HEK293 (cell line): Measurements from ENCODE around the gene SH3YL1.
A peak's percentile ranks its signal among the peaks of the same experiment; 100 is the strongest.

ENCODE experiments used
- CTCF ChIA-PET: fragments of 350-600 bp; formaldehyde crosslinking; extraction: SDS; loops from one replicate; lab custom pipeline; 2021; ENCODE audit warnings: antibody characterized with exemption; lab: Yijun Ruan, JAX
- POLR2A ChIA-PET: fragments of 300-600 bp; formaldehyde crosslinking; extraction: SDS; loops from one replicate; lab custom pipeline; 2020; ENCODE audit warnings: antibody characterized with exemption, inconsistent platforms; lab: Yijun Ruan, JAX
- H3K27ac ChIP-seq: fragments of 200-500 bp; sonication (Bioruptor generic); 2 replicates; pipeline ENCODE4 v1.5.1; 2014; ENCODE audit warnings: low read depth, low read length, control low read depth, inconsistent platforms; ENCODE audit errors: extremely low read depth
- H3K36me3 ChIP-seq, 2 experiments: fragments of 200-500 bp in 1 of 2; sonication (Bioruptor generic) in 1 of 2; 1 replicate in 1 of 2; 2 replicates in 1 of 2; pipeline ENCODE4 v1.5.1; 2014 to 2017; ENCODE audit warnings: inconsistent platforms in 2 of 2, low read length in 2 of 2; ENCODE audit not compliant: control insufficient read depth in 2 of 2, insufficient read depth in 1 of 2
- H3K4me1 ChIP-seq: fragments of 200-500 bp; sonication (Bioruptor generic); 2 replicates; pipeline ENCODE4 v1.5.1; 2014; ENCODE audit warnings: mild to moderate bottlenecking, low read length, inconsistent platforms; ENCODE audit not compliant: control insufficient read depth, insufficient read depth
- H3K4me3 ChIP-seq: 2 replicates; pipeline ENCODE4 v1.5.1; 2011; ENCODE audit warnings: low read depth, mild to moderate bottlenecking, control low read depth, low read length, moderate library complexity
- H3K9me3 ChIP-seq: fragments of 200-500 bp; sonication (Bioruptor generic); 2 replicates; pipeline ENCODE4 v1.5.1; 2014; ENCODE audit warnings: low read depth, low read length, inconsistent platforms; ENCODE audit not compliant: control insufficient read depth, insufficient read depth
- HOXC10 ChIP-seq: sonication (generic); formaldehyde crosslinking; IDR thresholded peaks from 2 replicates; pipeline ENCODE4 v1.8.1; 2023; ENCODE audit warnings: mild to moderate bottlenecking, missing genetic modification reagents
- HOXD13 ChIP-seq: sonication (generic); formaldehyde crosslinking; IDR thresholded peaks from 2 replicates; pipeline ENCODE4 v1.8.0; 2022; ENCODE audit warnings: missing genetic modification reagents, borderline replicate concordance
- KLF1 ChIP-seq: fragments of 450-650 bp; formaldehyde crosslinking; IDR thresholded peaks from 2 replicates; pipeline ENCODE4 v1.5.1; 2016; ENCODE audit warnings: missing biosample characterization, missing genetic modification characterization
- SP3 ChIP-seq: fragments of 450-650 bp; formaldehyde crosslinking; IDR thresholded peaks from 2 replicates; pipeline ENCODE4 v1.5.1; 2016; ENCODE audit warnings: missing biosample characterization, missing genetic modification characterization
- YY1 ChIP-seq: fragments of 450-650 bp; formaldehyde crosslinking; IDR thresholded peaks from 2 replicates; pipeline ENCODE4 v1.5.1; 2018; ENCODE audit warnings: missing biosample characterization, missing genetic modification characterization
- YY2 ChIP-seq: fragments of 450-650 bp; formaldehyde crosslinking; IDR thresholded peaks from 2 replicates; pipeline ENCODE4 v1.5.1; 2016; ENCODE audit warnings: missing biosample characterization, missing genetic modification characterization
- ZBTB48 ChIP-seq: fragments of 450-650 bp; formaldehyde crosslinking; IDR thresholded peaks from 2 replicates; pipeline ENCODE4 v1.5.1; 2016; ENCODE audit warnings: missing biosample characterization, missing genetic modification characterization
- ZNF155 ChIP-seq: fragments of 450-650 bp; formaldehyde crosslinking; IDR thresholded peaks from 2 replicates; pipeline ENCODE4 v1.5.1; 2016; ENCODE audit warnings: missing biosample characterization, missing genetic modification characterization
- ZNF174 ChIP-seq: fragments of 450-650 bp; formaldehyde crosslinking; IDR thresholded peaks from 2 replicates; pipeline ENCODE4 v1.5.0; 2017; ENCODE audit warnings: missing biosample characterization, mild to moderate bottlenecking, missing genetic modification characterization
- ZNF274 ChIP-seq, 2 experiments: fragments of 200-500 bp in 1 of 2; fragments of 450-650 bp in 1 of 2; sonication (Bioruptor generic) in 1 of 2; formaldehyde crosslinking in 1 of 2; IDR thresholded peaks; 2 replicates each; pipeline versions ENCODE4 v1.5.1 to v1.6.1; 2014 to 2016; ENCODE audit warnings: borderline replicate concordance in 1 of 2, inconsistent platforms in 1 of 2, low read length in 1 of 2, missing biosample characterization in 1 of 2, missing genetic modification characterization in 1 of 2
- ZNF530 ChIP-seq: fragments of 450-650 bp; formaldehyde crosslinking; IDR thresholded peaks from 2 replicates; pipeline ENCODE4 v1.5.1; 2016; ENCODE audit warnings: low read depth, missing biosample characterization, missing genetic modification characterization
- ZNF571 ChIP-seq: fragments of 450-650 bp; formaldehyde crosslinking; IDR thresholded peaks from 2 replicates; pipeline ENCODE4 v1.5.0; 2017; ENCODE audit warnings: missing biosample characterization, missing genetic modification characterization
- ZNF585B ChIP-seq: fragments of 450-650 bp; formaldehyde crosslinking; IDR thresholded peaks from 2 replicates; pipeline ENCODE4 v1.5.1; 2016; ENCODE audit warnings: missing biosample characterization, missing genetic modification characterization
- ZNF658 ChIP-seq: fragments of 450-650 bp; formaldehyde crosslinking; IDR thresholded peaks from 2 replicates; pipeline ENCODE4; 2016; ENCODE audit warnings: missing biosample characterization, missing genetic modification characterization
- ZNF664 ChIP-seq: fragments of 450-650 bp; formaldehyde crosslinking; IDR thresholded peaks from 2 replicates; pipeline ENCODE4 v1.5.1; 2016; ENCODE audit warnings: missing biosample characterization, missing genetic modification characterization
- TF ChIP-seq, protein P1 (sequence below): fragments of 450-650 bp; formaldehyde crosslinking; IDR thresholded peaks from 2 replicates; pipeline ENCODE4 v1.5.1; 2017; ENCODE audit warnings: missing biosample characterization, missing genetic modification characterization
- TF ChIP-seq, protein P2 (sequence below): fragments of 450-650 bp; formaldehyde crosslinking; IDR thresholded peaks from 2 replicates; pipeline ENCODE4 v1.5.1; 2017; ENCODE audit warnings: missing biosample characterization, missing genetic modification characterization
- TF ChIP-seq, protein P3 (sequence below): fragments of 450-650 bp; formaldehyde crosslinking; IDR thresholded peaks from 2 replicates; pipeline ENCODE4 v1.5.1; 2016; ENCODE audit warnings: missing biosample characterization, missing genetic modification characterization

SH3YL1 gene, protein sequence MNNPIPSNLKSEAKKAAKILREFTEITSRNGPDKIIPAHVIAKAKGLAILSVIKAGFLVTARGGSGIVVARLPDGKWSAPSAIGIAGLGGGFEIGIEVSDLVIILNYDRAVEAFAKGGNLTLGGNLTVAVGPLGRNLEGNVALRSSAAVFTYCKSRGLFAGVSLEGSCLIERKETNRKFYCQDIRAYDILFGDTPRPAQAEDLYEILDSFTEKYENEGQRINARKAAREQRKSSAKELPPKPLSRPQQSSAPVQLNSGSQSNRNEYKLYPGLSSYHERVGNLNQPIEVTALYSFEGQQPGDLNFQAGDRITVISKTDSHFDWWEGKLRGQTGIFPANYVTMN

DNA sequence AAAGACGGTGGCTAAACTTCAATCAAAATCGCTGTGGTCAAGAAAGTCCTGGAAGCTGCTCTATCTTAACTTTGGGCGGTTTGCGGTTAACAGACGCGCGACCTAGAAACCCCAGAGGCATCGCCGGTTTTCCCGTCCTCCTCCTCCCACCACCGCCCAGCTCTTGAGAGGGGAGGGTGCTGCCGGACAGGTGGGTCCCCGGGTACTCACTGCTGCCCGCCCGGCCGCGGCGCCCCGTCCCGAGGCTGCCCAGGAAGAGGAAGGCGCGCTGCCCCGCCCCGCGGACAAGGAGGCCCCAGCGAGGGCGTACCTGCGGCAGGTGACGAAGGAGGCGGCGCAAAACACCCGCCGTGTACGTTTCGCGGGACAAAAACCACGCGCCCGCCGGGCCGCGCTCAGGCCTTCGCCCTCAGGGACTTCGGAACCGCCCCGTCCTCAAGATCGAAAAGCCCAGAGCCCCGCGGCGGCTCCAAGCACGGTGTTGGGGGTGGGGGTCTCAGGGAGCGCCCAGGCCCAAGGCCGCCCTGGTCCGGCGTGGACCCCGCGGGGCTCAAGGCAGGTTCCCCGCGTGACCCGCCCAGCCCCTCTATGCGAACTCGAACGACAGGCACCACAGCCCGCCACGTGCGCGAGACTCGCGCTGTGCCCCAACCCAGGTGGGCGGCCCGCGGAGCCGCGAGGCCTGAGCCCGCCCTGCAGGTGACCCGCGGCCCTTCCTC is at the start of gene SH3YL1:
SH3YL1 (minus strand) TSS at position 259 of the 719 bp plus-strand sequence; CDS start at position 211, 48 bp downstream.
- peak within 1 kb of the TSS; percentile 84 for H3K27ac ChIP-seq
- H3K36me3 ChIP-seq: peaks cover 0 to 4% of the 10 kb centered on the region in 2 experiments; a peak in 1 of 3 replicates
- H3K4me1 ChIP-seq: peaks cover 4% of the 10 kb centered on the region; the same call in 1 of the 2 replicates
- peak within 1 kb of the TSS; percentile 99 for H3K4me3 ChIP-seq
- H3K9me3 ChIP-seq: no peaks in the 10 kb centered on the region
- POLR2A ChIA-PET: interaction anchor here (0.9 kb wide), 1 partner anchor 21 kb away, joined by 3 read pairs; no protein-coding TSS in a partner anchor
- CTCF ChIA-PET: no interaction called here
- TF ChIP-seq HOXC10 (peak; percentile 64; the same call in 1 of the 2 replicates), ZNF585B (tag by site-specific recombination) (no peak), ZNF174 (tag by site-specific recombination) (no peak)
- TF ChIP-seq, all 188 proteins: peak for 1

DNA sequence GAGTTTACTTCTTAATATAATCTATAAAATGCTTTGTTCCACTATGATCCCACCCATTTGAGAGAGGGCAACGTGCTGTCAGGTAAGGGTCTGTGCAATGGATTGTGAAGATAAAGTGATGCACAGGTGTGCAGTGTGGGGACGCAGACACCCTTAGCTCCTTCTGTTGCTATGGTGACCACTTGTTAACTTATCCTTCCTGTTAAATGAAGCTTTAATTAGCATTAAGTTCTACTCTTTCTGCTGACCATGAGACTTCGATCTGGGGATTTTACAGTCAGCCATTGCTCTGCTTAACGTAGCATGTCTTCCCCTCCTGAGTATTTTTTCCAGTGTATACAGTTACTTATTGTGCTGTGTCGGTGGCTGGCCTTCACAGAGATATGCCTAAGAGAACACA is 47.2 kb upstream of the SH3YL1 start:
- ChIA-PET POLR2A (no interaction called here), CTCF (no interaction called here)
- Histone ChIP-seq H3K27ac (no peak overlapping the region), H3K9me3 (no peaks in the 10 kb centered on the region), H3K4me1 (no peaks in the 10 kb centered on the region), H3K36me3 (no peaks in the 10 kb centered on the region), H3K4me3 (no peak overlapping the region)
- TF ChIP-seq SP3 (tag by site-specific recombination) (no peak), YY2 (tag by site-specific recombination) (no peak), ZBTB48 (tag by site-specific recombination) (no peak), HOXD13 (CRISPR knock-in tag) (no peak), YY1 (tag by site-specific recombination) (no peak), ZNF274 (IDR thresholded peaks at IDR 0.05; ENCODE audit: low read length) (no peak), ZNF274 (tag by site-specific recombination; IDR thresholded peaks at IDR 0.05; ENCODE audit: borderline replicate concordance) (no peak), ZNF155 (tag by site-specific recombination) (no peak), ZNF664 (tag by site-specific recombination) (no peak), ZNF530 (tag by site-specific recombination) (no peak), KLF1 (no peak), ZNF571 (no peak), ZNF658 (no peak)
- TF ChIP-seq, protein P1, sequence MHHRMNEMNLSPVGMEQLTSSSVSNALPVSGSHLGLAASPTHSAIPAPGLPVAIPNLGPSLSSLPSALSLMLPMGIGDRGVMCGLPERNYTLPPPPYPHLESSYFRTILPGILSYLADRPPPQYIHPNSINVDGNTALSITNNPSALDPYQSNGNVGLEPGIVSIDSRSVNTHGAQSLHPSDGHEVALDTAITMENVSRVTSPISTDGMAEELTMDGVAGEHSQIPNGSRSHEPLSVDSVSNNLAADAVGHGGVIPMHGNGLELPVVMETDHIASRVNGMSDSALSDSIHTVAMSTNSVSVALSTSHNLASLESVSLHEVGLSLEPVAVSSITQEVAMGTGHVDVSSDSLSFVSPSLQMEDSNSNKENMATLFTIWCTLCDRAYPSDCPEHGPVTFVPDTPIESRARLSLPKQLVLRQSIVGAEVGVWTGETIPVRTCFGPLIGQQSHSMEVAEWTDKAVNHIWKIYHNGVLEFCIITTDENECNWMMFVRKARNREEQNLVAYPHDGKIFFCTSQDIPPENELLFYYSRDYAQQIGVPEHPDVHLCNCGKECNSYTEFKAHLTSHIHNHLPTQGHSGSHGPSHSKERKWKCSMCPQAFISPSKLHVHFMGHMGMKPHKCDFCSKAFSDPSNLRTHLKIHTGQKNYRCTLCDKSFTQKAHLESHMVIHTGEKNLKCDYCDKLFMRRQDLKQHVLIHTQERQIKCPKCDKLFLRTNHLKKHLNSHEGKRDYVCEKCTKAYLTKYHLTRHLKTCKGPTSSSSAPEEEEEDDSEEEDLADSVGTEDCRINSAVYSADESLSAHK (tag by site-specific recombination): no peak
- TF ChIP-seq, protein P2, sequence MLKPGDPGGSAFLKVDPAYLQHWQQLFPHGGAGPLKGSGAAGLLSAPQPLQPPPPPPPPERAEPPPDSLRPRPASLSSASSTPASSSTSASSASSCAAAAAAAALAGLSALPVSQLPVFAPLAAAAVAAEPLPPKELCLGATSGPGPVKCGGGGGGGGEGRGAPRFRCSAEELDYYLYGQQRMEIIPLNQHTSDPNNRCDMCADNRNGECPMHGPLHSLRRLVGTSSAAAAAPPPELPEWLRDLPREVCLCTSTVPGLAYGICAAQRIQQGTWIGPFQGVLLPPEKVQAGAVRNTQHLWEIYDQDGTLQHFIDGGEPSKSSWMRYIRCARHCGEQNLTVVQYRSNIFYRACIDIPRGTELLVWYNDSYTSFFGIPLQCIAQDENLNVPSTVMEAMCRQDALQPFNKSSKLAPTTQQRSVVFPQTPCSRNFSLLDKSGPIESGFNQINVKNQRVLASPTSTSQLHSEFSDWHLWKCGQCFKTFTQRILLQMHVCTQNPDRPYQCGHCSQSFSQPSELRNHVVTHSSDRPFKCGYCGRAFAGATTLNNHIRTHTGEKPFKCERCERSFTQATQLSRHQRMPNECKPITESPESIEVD (tag by site-specific recombination): no peak
- TF ChIP-seq, protein P3, sequence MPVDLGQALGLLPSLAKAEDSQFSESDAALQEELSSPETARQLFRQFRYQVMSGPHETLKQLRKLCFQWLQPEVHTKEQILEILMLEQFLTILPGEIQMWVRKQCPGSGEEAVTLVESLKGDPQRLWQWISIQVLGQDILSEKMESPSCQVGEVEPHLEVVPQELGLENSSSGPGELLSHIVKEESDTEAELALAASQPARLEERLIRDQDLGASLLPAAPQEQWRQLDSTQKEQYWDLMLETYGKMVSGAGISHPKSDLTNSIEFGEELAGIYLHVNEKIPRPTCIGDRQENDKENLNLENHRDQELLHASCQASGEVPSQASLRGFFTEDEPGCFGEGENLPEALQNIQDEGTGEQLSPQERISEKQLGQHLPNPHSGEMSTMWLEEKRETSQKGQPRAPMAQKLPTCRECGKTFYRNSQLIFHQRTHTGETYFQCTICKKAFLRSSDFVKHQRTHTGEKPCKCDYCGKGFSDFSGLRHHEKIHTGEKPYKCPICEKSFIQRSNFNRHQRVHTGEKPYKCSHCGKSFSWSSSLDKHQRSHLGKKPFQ: no peak
